Esophagus (tissue), 2 donors: ENCODE measurements around the gene TMEM178B. TPM values are rescaled to one million over a fixed set of nuclear protein-coding genes. Genes with fewer than 3 reads are reported as not detected.

Experiments used
- H3K27ac ChIP-seq, 2 donors: one replicate each; pipeline ENCODE4 v1.5.1; 2013; ENCODE audit warnings: low read depth in 2 of 2, mild to moderate bottlenecking in 2 of 2, inconsistent platforms in 1 of 2, low read length in 1 of 2, moderate library complexity in 1 of 2
- H3K27me3 ChIP-seq, 2 donors: one replicate each; pipeline ENCODE4 v1.6.1; 2013; ENCODE audit warnings: low read length in 2 of 2, control low read depth in 1 of 2, mild to moderate bottlenecking in 1 of 2; ENCODE audit not compliant: insufficient read depth in 2 of 2, control insufficient read depth in 1 of 2
- H3K36me3 ChIP-seq, 2 donors: one replicate each; pipeline ENCODE4 v1.6.1; 2013; ENCODE audit warnings: low read length in 1 of 2; ENCODE audit not compliant: control insufficient read depth in 2 of 2, insufficient read depth in 2 of 2
- H3K4me1 ChIP-seq, 2 donors: one replicate each; pipeline ENCODE4 v1.6.1; 2013; ENCODE audit warnings: low read length in 1 of 2; ENCODE audit not compliant: control insufficient read depth in 2 of 2, insufficient read depth in 2 of 2
- H3K4me3 ChIP-seq, 2 donors: one replicate each; pipeline ENCODE4 v1.5.1; 2013; ENCODE audit warnings: low read length in 2 of 2, mild to moderate bottlenecking in 2 of 2, low read depth in 1 of 2, moderate library complexity in 1 of 2
- H3K9me3 ChIP-seq, 2 donors: one replicate each; pipeline ENCODE4 v1.6.1; 2013; ENCODE audit warnings: mild to moderate bottlenecking in 2 of 2, low read depth in 1 of 2, low read length in 1 of 2, moderate library complexity in 1 of 2; ENCODE audit not compliant: control insufficient read depth in 2 of 2, insufficient read depth in 1 of 2
- WGBS, 2 donors: extraction: QIAGEN DNeasy Blood & Tissue Kit; methylation state at CpG; one replicate each; pipeline ENCODE4 v1.1.7; 2013; 5-methylcytosine and 5-hydroxymethylcytosine counted together
- polyA plus RNA-seq, 2 donors: library from polyadenylated mRNA; stranded (reverse); fragments of 200-250 nt; gene quantifications; one replicate each; pipeline ENCODE4 v1.2.3, GENCODE V29; 2013
- donor health status: healthy with polysubstance abuse.
- donor health status: Bipolar disorder and iron deficiency.

Gene TMEM178B
- polyA plus RNA-seq, 2 donors = 0.21 to 0.26 TPM

DNA sequence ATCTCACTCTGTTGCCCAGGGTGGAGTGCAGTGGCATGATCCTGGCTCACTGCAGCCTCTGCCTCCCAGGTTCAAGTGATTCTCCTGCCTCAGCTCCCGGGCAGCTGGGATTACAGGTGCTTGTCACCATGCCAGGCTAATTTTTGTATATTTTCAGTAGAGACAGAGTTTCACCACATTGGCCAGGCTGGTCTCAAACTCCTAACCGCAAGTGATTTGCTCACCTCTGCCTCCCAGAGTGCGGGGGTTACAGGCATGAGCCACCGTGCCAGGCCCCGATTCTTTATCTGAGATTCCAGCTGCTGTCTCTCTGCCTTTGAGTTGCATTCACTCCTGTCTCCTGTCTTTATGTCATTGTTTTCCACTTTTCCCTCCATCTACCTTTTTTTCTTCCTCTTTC lies 168.7 kb downstream of the TMEM178B start:
- H3K27me3 ChIP-seq = no peaks in the 10 kb centered on the region
- 78 to 82% methylated on average over 5 of the region's 5 CpGs for WGBS, 2 donors
- no peaks in the 10 kb centered on the region for H3K9me3 ChIP-seq

DNA sequence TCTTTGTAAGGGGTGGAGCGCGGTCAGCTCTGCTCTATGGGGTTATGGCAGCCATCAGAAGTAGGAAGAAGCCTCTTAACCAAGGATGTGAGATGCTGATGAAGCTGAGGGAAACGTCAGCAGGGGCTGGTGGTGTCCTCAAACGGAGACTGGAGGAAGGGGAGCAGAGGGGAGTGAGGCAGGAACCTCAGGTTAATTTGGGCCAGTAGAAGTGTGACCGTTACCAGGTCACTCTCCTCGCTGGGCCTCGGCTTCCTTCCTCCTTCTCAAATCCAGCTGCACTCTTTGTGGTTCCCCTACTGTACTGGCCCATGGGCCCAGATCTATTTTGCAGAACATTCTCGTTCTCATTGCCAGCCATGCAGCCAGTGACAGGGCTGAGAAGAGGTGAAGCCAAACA lies 169.5 kb downstream of the TMEM178B start:
- no peaks in the 10 kb centered on the region for H3K9me3 ChIP-seq
- H3K27ac ChIP-seq = no peak overlapping the region
- WGBS, 2 donors = 67 to 68% methylated on average over 8 of the region's 8 CpGs
- no peaks in the 10 kb centered on the region for H3K4me1 ChIP-seq
- no peak overlapping the region for H3K4me3 ChIP-seq
- no peaks in the 10 kb centered on the region for H3K27me3 ChIP-seq
- no peaks in the 10 kb centered on the region for H3K36me3 ChIP-seq

More for the DNA sequence above, 168.7 kb downstream of the TMEM178B start:
- Histone ChIP-seq H3K4me1 (no peaks in the 10 kb centered on the region), H3K4me3 (no peak overlapping the region), H3K36me3 (no peaks in the 10 kb centered on the region), H3K27ac (no peak overlapping the region)

DNA sequence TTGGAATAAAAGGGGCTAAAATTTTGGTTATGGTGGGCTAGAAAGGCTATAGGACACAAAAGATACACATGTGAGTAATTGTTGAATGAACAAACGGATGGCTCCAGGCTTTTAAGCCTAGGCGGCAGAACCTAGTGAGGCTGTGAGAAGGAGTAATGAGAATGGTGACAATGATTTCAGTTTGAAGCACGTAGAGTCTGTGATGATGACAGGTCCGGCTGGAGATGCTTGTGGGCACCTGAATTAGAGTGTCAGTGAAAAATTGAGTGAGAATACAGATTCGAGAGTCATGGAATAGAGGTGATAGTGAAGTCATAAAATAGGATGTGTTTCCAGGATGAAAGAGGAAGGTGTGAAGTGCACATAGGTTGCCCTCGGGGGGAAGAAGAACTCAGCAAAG lies 170.6 kb downstream of the TMEM178B start:
- H3K9me3 ChIP-seq = no peaks in the 10 kb centered on the region
- 68 to 84% methylated on average over 6 of the region's 6 CpGs for WGBS, 2 donors
- H3K4me1 ChIP-seq = no peaks in the 10 kb centered on the region
- H3K4me3 ChIP-seq = no peak overlapping the region
- no peaks in the 10 kb centered on the region for H3K27me3 ChIP-seq
- no peaks in the 10 kb centered on the region for H3K36me3 ChIP-seq
- H3K27ac ChIP-seq = no peak overlapping the region

DNA sequence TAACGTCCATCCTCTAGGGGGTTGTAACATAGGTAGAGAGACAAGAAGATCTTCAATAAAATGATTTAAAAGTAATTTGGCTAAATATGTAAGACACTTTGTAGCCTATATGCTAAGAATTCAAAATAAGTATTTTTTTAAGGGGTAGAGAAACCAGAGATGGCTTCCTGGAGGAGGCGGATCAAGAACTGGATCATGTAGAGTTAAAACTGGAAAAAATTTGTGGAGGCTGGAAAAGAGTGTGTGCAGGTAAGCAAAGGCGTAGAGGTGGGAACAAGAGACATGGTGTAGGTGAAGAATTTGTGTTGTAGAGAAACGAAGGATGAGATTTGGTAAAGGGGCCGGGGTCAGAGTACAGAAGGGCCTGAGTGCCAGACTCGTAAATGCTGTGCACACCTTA lies 172.6 kb downstream of the TMEM178B start:
- H3K27ac ChIP-seq = no peak overlapping the region
- H3K27me3 ChIP-seq = no peaks in the 10 kb centered on the region
- 87 to 88% methylated on average over 6 of the region's 6 CpGs for WGBS, 2 donors
- no peaks in the 10 kb centered on the region for H3K9me3 ChIP-seq
- H3K4me3 ChIP-seq = no peak overlapping the region
- no peaks in the 10 kb centered on the region for H3K4me1 ChIP-seq
- H3K36me3 ChIP-seq = no peaks in the 10 kb centered on the region

DNA sequence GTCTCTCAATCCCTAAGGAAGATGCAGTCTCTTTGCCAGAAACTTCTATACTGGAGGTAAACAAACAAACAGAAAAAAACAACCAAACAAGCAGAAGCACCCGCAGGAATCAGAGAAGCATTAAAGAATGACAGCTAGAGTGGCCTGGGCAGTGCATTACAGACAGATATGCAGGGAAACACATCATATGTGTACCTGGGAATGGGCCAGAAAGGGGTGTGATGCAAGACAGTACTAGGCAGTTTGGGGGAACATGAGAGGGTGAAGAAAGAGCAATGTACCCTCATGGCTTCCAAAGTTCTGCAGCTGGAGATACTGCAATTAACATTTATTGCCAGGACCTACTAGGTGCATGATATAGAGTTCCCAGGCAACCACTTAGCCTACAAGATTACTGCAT lies 177.3 kb downstream of the TMEM178B start:
- 45 to 71% methylated on average over 1 of the region's 1 CpG for WGBS, 2 donors
- Histone ChIP-seq H3K27ac (no peak overlapping the region), H3K4me1 (no peaks in the 10 kb centered on the region), H3K9me3 (no peaks in the 10 kb centered on the region), H3K27me3 (no peaks in the 10 kb centered on the region), H3K4me3 (no peak overlapping the region), H3K36me3 (no peaks in the 10 kb centered on the region)

DNA sequence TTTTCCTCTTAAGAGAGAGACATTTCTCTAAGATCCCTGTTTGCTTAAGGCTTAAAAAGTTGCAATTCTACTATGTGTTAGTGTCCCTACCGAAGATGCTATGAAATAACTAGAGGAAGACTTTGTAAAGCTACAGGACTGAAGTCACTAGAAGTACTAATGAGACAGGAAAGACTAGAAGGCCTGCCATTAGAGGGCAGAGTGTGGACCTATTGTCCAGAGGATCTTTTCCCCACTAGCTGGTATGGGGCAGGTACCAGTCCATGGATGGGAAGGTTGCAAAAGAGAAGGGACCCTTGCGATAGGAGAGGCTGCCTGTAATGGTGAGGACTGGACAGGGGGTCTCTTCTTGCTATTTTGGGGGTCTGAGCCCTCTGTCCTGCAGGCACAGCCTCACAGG lies 178.1 kb downstream of the TMEM178B start:
- no peaks in the 10 kb centered on the region for H3K27me3 ChIP-seq
- no peak overlapping the region for H3K4me3 ChIP-seq
- no peaks in the 10 kb centered on the region for H3K36me3 ChIP-seq
- H3K27ac ChIP-seq = no peak overlapping the region
- H3K4me1 ChIP-seq = no peaks in the 10 kb centered on the region
- no peaks in the 10 kb centered on the region for H3K9me3 ChIP-seq
- WGBS, 2 donors = 65 to 75% methylated on average over 2 of the region's 2 CpGs

DNA sequence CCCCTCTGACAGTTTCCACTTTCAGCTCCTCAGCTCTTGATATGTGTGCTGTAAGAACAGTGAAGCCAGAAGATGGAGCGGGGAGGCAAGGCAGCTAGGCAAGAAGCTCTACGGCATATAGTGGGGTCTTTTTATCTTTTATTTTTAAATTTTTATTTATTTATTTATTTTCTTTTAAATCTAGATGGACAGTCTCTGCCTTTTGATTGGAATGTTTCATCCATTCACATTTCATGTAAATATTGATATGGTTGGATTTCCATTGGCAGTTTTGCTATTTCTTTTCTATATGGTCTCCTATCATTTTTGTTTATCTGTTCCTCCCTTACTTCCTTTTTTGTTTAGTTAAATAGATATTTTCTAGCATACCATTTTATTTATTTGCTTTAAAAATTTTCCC lies 183.7 kb downstream of the TMEM178B start:
- H3K4me1 ChIP-seq = no peaks in the 10 kb centered on the region
- 70 to 74% methylated on average over 2 of the region's 2 CpGs for WGBS, 2 donors
- no peak overlapping the region for H3K4me3 ChIP-seq
- no peaks in the 10 kb centered on the region for H3K36me3 ChIP-seq
- no peak overlapping the region for H3K27ac ChIP-seq
- H3K27me3 ChIP-seq = no peaks in the 10 kb centered on the region
- H3K9me3 ChIP-seq = peaks cover 2 to 3% of the 10 kb centered on the region in 2 donors

DNA sequence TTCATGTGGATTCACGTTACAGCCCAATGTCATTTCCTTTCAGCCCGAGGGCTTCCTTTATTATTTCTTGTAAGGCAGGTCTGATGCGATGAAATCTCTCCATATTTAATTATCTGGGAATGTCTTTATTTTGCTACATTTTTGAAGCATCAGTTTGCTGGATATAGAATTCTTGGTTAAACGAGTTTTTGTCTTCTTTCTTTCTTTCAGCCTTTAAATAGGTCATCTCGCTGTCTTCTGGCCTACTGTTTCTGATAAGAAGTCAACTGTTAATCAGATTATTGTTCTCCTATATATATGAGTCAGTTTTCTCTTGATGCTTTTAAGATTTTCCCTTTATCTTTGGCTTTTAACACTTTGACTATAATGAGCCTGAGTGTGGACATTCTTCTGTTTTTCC lies 184.7 kb downstream of the TMEM178B start:
- Histone ChIP-seq H3K27ac (no peak overlapping the region), H3K27me3 (no peaks in the 10 kb centered on the region), H3K4me3 (no peak overlapping the region), H3K4me1 (no peaks in the 10 kb centered on the region), H3K9me3 (peaks cover 2 to 3% of the 10 kb centered on the region in 2 donors), H3K36me3 (no peaks in the 10 kb centered on the region)
- 59 to 61% methylated on average over 5 of the region's 5 CpGs for WGBS, 2 donors

DNA sequence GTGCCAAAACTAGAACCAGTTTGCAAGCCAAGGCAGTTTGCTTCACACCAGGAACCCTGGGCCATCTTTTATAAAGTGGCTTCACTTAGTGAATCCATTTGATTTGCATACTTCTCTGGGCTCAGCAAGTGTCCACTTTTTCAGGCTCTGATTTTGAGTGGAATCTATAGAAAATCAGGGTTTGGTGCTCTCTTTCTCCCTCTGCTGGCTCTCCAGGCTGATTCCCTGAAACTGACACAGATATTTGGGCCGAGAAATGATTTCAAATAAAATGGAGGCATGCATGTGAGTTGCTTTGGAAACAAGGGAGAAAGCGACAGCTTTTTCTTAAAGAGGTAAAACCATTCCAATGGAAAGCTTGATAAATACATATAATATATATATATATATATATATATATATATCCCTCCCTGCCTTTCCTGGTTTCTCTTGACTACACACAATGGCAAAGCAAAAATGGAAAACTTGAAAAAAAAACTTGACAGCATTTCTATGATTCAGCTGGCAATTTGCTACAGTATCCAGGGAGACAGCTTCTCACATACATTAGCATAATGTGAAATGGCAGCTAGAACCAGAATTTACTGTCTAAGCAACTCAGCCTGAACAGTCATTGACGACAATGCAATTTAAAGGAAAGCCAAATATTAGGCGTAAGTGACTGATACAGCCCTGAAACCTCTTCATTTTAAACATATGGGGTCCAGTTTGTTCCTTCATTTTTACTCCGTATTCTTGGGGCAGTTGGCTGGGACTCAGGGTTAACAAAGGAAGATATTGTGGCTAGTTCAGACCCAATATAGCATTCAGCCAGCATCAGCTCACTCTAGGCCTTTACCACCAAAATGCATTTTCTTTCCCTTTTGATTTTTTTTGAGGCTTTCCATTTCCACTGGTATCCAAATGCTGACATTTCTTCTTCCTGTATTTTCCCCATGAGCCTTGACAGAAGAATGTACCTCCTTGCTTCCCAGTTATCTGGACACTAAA lies 188.5 kb downstream of the TMEM178B start:
- H3K27me3 ChIP-seq = no peaks in the 10 kb centered on the region
- H3K4me3 ChIP-seq = no peak overlapping the region
- no peak overlapping the region for H3K27ac ChIP-seq
- no peaks in the 10 kb centered on the region for H3K36me3 ChIP-seq
- H3K9me3 ChIP-seq = peaks cover 1 to 3% of the 10 kb centered on the region in 2 donors
- H3K4me1 ChIP-seq = no peaks in the 10 kb centered on the region
- 79 to 84% methylated on average over 5 of the region's 5 CpGs for WGBS, 2 donors

DNA sequence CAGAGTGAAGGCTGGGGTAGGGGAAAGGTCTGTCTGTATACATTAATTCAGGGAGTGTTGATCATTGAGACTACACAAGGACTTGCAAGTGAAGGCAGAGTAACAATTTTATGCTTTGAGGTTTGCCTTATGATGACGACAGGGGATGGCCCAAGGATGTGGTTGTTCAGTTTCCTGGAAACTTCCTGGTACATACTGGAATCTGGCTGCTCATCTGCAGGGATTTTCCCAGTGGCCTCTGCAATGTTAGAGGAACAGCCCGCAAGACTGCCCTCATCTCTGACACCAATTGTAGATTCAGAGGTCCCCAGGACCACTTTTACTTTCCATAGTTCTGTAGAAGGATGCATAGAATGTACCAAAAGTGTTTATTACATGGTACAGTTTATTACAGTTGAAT lies 189.6 kb downstream of the TMEM178B start:
- no peaks in the 10 kb centered on the region for H3K4me1 ChIP-seq
- no peak overlapping the region for H3K27ac ChIP-seq
- H3K4me3 ChIP-seq = no peak overlapping the region
- H3K36me3 ChIP-seq = no peaks in the 10 kb centered on the region
- peaks cover 0 to 3% of the 10 kb centered on the region in 2 donors for H3K9me3 ChIP-seq
- WGBS, 2 donors = 83 to 84% methylated on average over 2 of the region's 2 CpGs
- no peaks in the 10 kb centered on the region for H3K27me3 ChIP-seq
